Pulmonary artery endothelial cell (primary cell): ENCODE measurements around the gene DNAJC15. TPM values are rescaled to one million over a fixed set of nuclear protein-coding genes. Genes with fewer than 3 reads are reported as not detected.

ENCODE experiments used
- DNase-seq: peaks from one replicate; pipeline ENCODE4 v3.0.0-alpha.2; 2011; ENCODE audit warnings: low read depth, low spot score
- total RNA-seq: library from RNA; depleted of rRNA; stranded (reverse); fragments of >200 nt; gene quantifications from 2 replicates; pipeline ENCODE4 v1.2.3, GENCODE V29; 2014

The DNAJC15 gene
- total RNA-seq, 1 donor from 2014 or later, result 27.2 TPM

GRCh38 chr13:43083750-43084149 is 60.4 kb downstream of the DNAJC15 start:
- no peak for DNase-seq

- no peak for DNase-seq
Measured at GRCh38 chr13:43085545-43085944, 62.2 kb downstream of the DNAJC15 start.

GRCh38 chr13:43086181-43086580 is 62.8 kb downstream of the DNAJC15 start:
- DNase-seq, result no peak

- DNase-seq, result no peak
Measured at GRCh38 chr13:43088093-43088511, 64.7 kb downstream of the DNAJC15 start.

GRCh38 chr13:43089912-43090498 is 66.6 kb downstream of the DNAJC15 start:
- DNase-seq, result no peak

GRCh38 chr13:43094901-43095300 is 71.5 kb downstream of the DNAJC15 start:
- no peak for DNase-seq

GRCh38 chr13:43095771-43096719 is 72.7 kb downstream of the DNAJC15 start:
- no peak for DNase-seq

- DNase-seq, result no peak
Measured at GRCh38 chr13:43100667-43101066, 77.3 kb downstream of the DNAJC15 start.

- DNase-seq, result no peak
Measured at GRCh38 chr13:43102304-43102703, 78.9 kb downstream of the DNAJC15 start.

GRCh38 chr13:43107780-43108179 is 84.4 kb downstream of the DNAJC15 start:
- DNase-seq, result no peak

GRCh38 chr13:43110036-43110435 is 86.7 kb downstream of the DNAJC15 start:
- DNase-seq, result no peak

- no peak for DNase-seq
Measured at GRCh38 chr13:43110658-43111057, 87.3 kb downstream of the DNAJC15 start.

- DNase-seq, result no peak
Measured at GRCh38 chr13:43111559-43112400, 88.4 kb downstream of the DNAJC15 start.

GRCh38 chr13:43113603-43114002 is 90.2 kb downstream of the DNAJC15 start:
- DNase-seq, result no peak

- no peak for DNase-seq
Measured at GRCh38 chr13:43114504-43114903, 91.1 kb downstream of the DNAJC15 start.

- DNase-seq, result no peak
Measured at GRCh38 chr13:43115141-43115540, 91.8 kb downstream of the DNAJC15 start.

GRCh38 chr13:43116242-43116641 is 92.9 kb downstream of the DNAJC15 start:
- DNase-seq, result no peak

GRCh38 chr13:43118521-43118920 is 95.1 kb downstream of the DNAJC15 start:
- DNase-seq, result no peak

- no peak for DNase-seq
Measured at GRCh38 chr13:43119206-43119605, 95.8 kb downstream of the DNAJC15 start.

GRCh38 chr13:43122791-43123190 is 99.4 kb downstream of the DNAJC15 start:
- DNase-seq, result no peak

GRCh38 chr13:43123856-43124255 is 100.5 kb downstream of the DNAJC15 start:
- no peak for DNase-seq

- DNase-seq, result no peak
Measured at GRCh38 chr13:43124490-43124889, 101.1 kb downstream of the DNAJC15 start.
